Body of pancreas (tissue), 4 donors: ENCODE measurements around the gene GPRC5A. TPM values are rescaled to one million over a fixed set of nuclear protein-coding genes. Genes with fewer than 3 reads are reported as not detected.

Source experiments
- ATAC-seq: fragments of 150-250 bp; one replicate; pipeline ENCODE4 v1.9.1; 2016
- DNase-seq, 4 donors: peaks; one replicate each; pipeline ENCODE4 v3.0.0-alpha.2; 2019
- H3K27ac ChIP-seq, 4 donors: fragments of 200-600 bp; sonication (generic); 1 replicate in 3 of 4; 2 replicates in 1 of 4; pipeline versions ENCODE4 v1.5.1 to v1.6.1; 2016 to 2019; ENCODE audit warnings: mild to moderate bottlenecking in 1 of 4, mixed read lengths in 1 of 4, moderate library complexity in 1 of 4
- H3K27me3 ChIP-seq, 2 donors: fragments of 200-600 bp; sonication (generic); one replicate each; pipeline ENCODE4 v1.6.0; 2016; ENCODE audit warnings: mild to moderate bottlenecking in 1 of 2
- H3K36me3 ChIP-seq, 2 donors: fragments of 200-600 bp; sonication (generic); replicated peaks in 1 of 2; 2 replicates each; pipeline ENCODE4 v1.5.1; 2016; ENCODE audit warnings: low read depth in 2 of 2; ENCODE audit not compliant: insufficient read depth in 1 of 2
- H3K4me1 ChIP-seq: fragments of 200-600 bp; sonication (generic); one replicate; pipeline ENCODE4 v1.6.0; 2016
- H3K4me3 ChIP-seq, 2 donors: fragments of 200-600 bp; sonication (generic); 1 replicate in 1 of 2; 2 replicates in 1 of 2; pipeline ENCODE4 v1.5.1; 2016 to 2019
- H3K9me3 ChIP-seq, 3 donors: fragments of 200-600 bp; sonication (generic); 1 replicate in 2 of 3; 2 replicates in 1 of 3; pipeline ENCODE4 v1.5.1; 2016
- CTCF ChIP-seq, 7 experiments: fragments of 450-650 bp in 4 of 7; fragments of 200-600 bp in 3 of 7; sonication (generic) in 3 of 7; IDR thresholded peaks; one replicate each; pipeline ENCODE4 v1.5.1; 2016 to 2019; ENCODE audit warnings: antibody characterized with exemption in 7 of 7
- POLR2A ChIP-seq, 3 donors: fragments of 450-650 bp; IDR thresholded peaks; one replicate each; pipeline ENCODE4 v1.6.1; 2016; ENCODE audit warnings: antibody characterized with exemption in 3 of 3, mild to moderate bottlenecking in 2 of 3
- WGBS, 2 donors: methylation state at CpG; one replicate each; pipeline ENCODE4 v1.1.5; 2017; 5-methylcytosine and 5-hydroxymethylcytosine counted together
- intact Hi-C: fragments of 100-400 bp; cut with DNase I; formaldehyde crosslinking; loops from one replicate; pipeline ENCODE4 v1.15.1; 2023
- total RNA-seq, 2 donors: library from RNA; depleted of rRNA; stranded (reverse); fragments of >200 nt; gene quantifications; one replicate each; pipeline ENCODE4 v1.1.0, GENCODE V29; 2016

The GPRC5A gene
- total RNA-seq, 2 donors from 2014 or later, result 1.6 to 6.5 TPM

- H3K4me3 ChIP-seq, result no peak overlapping the region
- no peak overlapping the region for H3K27ac ChIP-seq
- intact Hi-C loops, result no loop called here
- WGBS, 2 donors, result 80 to 100% methylated on average over 4 of the region's 4 CpGs
- no peaks in the 10 kb centered on the region for H3K9me3 ChIP-seq
- no peaks in the 10 kb centered on the region for H3K27me3 ChIP-seq
- H3K36me3 ChIP-seq, result no peaks in the 10 kb centered on the region
- DNase-seq, result no peak
- TF ChIP-seq CTCF (IDR thresholded peaks at IDR 0.05) (no peak), POLR2A (IDR thresholded peaks at IDR 0.05) (no peak)
- no peak for ATAC-seq
- H3K4me1 ChIP-seq, result peaks cover 2% of the 10 kb centered on the region
Measured at GRCh38 chr12:12933742-12934141, 42.4 kb downstream of the GPRC5A start.

- no peak overlapping the region for H3K4me3 ChIP-seq
- no peaks in the 10 kb centered on the region for H3K4me1 ChIP-seq
- DNase-seq (no peak), ATAC-seq (no peak)
- WGBS, 2 donors, result 48 to 53% methylated on average over 8 of the region's 8 CpGs
- intact Hi-C loops, result no loop called here
- H3K27me3 ChIP-seq, result no peaks in the 10 kb centered on the region
- no peaks in the 10 kb centered on the region for H3K36me3 ChIP-seq
- no peaks in the 10 kb centered on the region for H3K9me3 ChIP-seq
- no peak overlapping the region for H3K27ac ChIP-seq
- TF ChIP-seq POLR2A (IDR thresholded peaks at IDR 0.05) (no peak), CTCF (IDR thresholded peaks at IDR 0.05) (no peak)
Measured at GRCh38 chr12:12934556-12934955, 43.2 kb downstream of the GPRC5A start.

GRCh38 chr12:12936983-12937491, 45.7 kb downstream of the GPRC5A start:
- DNase-seq (no peak), ATAC-seq (no peak)
- TF ChIP-seq CTCF (IDR thresholded peaks at IDR 0.05), result no peak
- TF ChIP-seq POLR2A (IDR thresholded peaks at IDR 0.05), result no peak
- Histone ChIP-seq H3K27ac (no peak overlapping the region), H3K4me3 (no peak overlapping the region), H3K4me1 (no peaks in the 10 kb centered on the region), H3K9me3 (no peaks in the 10 kb centered on the region), H3K36me3 (no peaks in the 10 kb centered on the region), H3K27me3 (no peaks in the 10 kb centered on the region)
- intact Hi-C loops, result no loop called here
- 93 to 97% methylated on average over 11 of the region's 11 CpGs for WGBS, 2 donors

GRCh38 chr12:12938541-12938940, 47.2 kb downstream of the GPRC5A start:
- Histone ChIP-seq H3K36me3 (no peaks in the 10 kb centered on the region), H3K9me3 (no peaks in the 10 kb centered on the region), H3K4me3 (no peak overlapping the region), H3K27ac (no peak overlapping the region), H3K27me3 (no peaks in the 10 kb centered on the region), H3K4me1 (no peaks in the 10 kb centered on the region)
- no peak for TF ChIP-seq POLR2A (IDR thresholded peaks at IDR 0.05)
- intact Hi-C loops, result no loop called here
- ATAC-seq (no peak), DNase-seq (no peak)
- 70 to 83% methylated on average over 5 of the region's 5 CpGs for WGBS, 2 donors

GRCh38 chr12:12939888-12940287, 48.5 kb downstream of the GPRC5A start:
- DNase-seq (no peak), ATAC-seq (no peak)
- TF ChIP-seq CTCF (IDR thresholded peaks at IDR 0.05), result no peak
- TF ChIP-seq POLR2A (IDR thresholded peaks at IDR 0.05), result no peak
- H3K9me3 ChIP-seq, result no peaks in the 10 kb centered on the region
- WGBS, 2 donors, result 74 to 89% methylated on average over 1 of the region's 1 CpG
- H3K36me3 ChIP-seq, result no peaks in the 10 kb centered on the region
- intact Hi-C loops, result no loop called here
- no peaks in the 10 kb centered on the region for H3K4me1 ChIP-seq
- no peak overlapping the region for H3K4me3 ChIP-seq
- no peak overlapping the region for H3K27ac ChIP-seq
- no peaks in the 10 kb centered on the region for H3K27me3 ChIP-seq
